PC-3 (cell line): ENCODE results near the gene FYN.

Experiments
- CTCF ChIP-seq: fragments of 300-600 bp; sonication (generic); conservative IDR thresholded peaks from 2 replicates; pipeline ENCODE4 v1.5.1; 2017; ENCODE audit warnings: antibody characterized with exemption, low read depth, mild to moderate bottlenecking, low read length
- EZH2 ChIP-seq: fragments of 300-600 bp; sonication (generic); IDR thresholded peaks from one replicate; pipeline ENCODE4 v1.6.1; 2017; ENCODE audit warnings: antibody characterized with exemption, mild to moderate bottlenecking, low read length; ENCODE audit not compliant: unreplicated experiment

GRCh38 chr6:111644893-111645430 is 228.3 kb downstream of the FYN start:
- TF ChIP-seq CTCF, result no peak
- TF ChIP-seq EZH2, result no peak
